ENCODE data around the gene KIF3B. TPM values are rescaled to one million over a fixed set of nuclear protein-coding genes. Genes with fewer than 3 reads are reported as not detected.

KIF3B gene
- total and polyA plus RNA-seq, 10 of the 15 experiments (the other 5 are each of a cell fraction or from before 2014, with no cell fraction given): 7.4 to 37.3 (median 25.9) TPM

- H3K4me3 ChIP-seq: no peak overlapping the region
- H3K4me2 ChIP-seq (ENCODE audit: control insufficient read depth, insufficient read depth): no peak overlapping the region
- H3K9me3 ChIP-seq (replicated peaks; ENCODE audit: control insufficient read depth, insufficient read depth, low read length): no peaks in the 10 kb centered on the region
- H3K4me1 ChIP-seq (ENCODE audit: control insufficient read depth, insufficient read depth, low read length): no peaks in the 10 kb centered on the region
- no peak overlapping the region for H3K9ac ChIP-seq (ENCODE audit: control insufficient read depth, insufficient read depth, low read length)
- FAIRE-seq: no peak
- ChIA-PET SMC1A (ENCODE audit: uncharacterized antibody, unreplicated experiment) (interaction anchor here (0.7 kb wide), 1 partner anchor 111 kb away, joined by 3 read pairs; no protein-coding TSS in a partner anchor), CTCF (interaction anchor here (0.8 to 1.3 kb wide), 2 partner anchors 29 to 205 kb away, joined by 3 to 4 read pairs; no protein-coding TSS in a partner anchor), POLR2A (interaction anchor here (0.7 kb wide), 1 partner anchor 32 kb away, joined by 3 read pairs; no protein-coding TSS in a partner anchor), RAD21 (ENCODE audit: unreplicated experiment) (interaction anchor here (1.6 kb wide), 1 partner anchor 29 kb away, joined by 3 read pairs; no protein-coding TSS in a partner anchor)
- no peaks in the 10 kb centered on the region for H4K20me1 ChIP-seq (ENCODE audit: control insufficient read depth, insufficient read depth)
- peaks cover 3% of the 10 kb centered on the region for H3K79me2 ChIP-seq (ENCODE audit: control insufficient read depth, insufficient read depth, low read length)
- peaks cover 10 to 27% of the 10 kb centered on the region in 2 experiments for H3K36me3 ChIP-seq (ENCODE audit: control insufficient read depth in 2 of 2, insufficient read depth in 2 of 2, low read length in 1 of 2)
- whole genome bisulfite sequencing (ENCODE audit: insufficient coverage, insufficient replicate concordance, low lambda C conversion rate, missing lambda C conversion rate): 92% methylated on average over 3 of the region's 3 CpGs
- H2AFZ ChIP-seq (ENCODE audit: control insufficient read depth, low read depth, low read length): no peak overlapping the region
- in situ Hi-C loops (cut with MboI): no loop called here
- intact Hi-C loops (cut with micrococcal nuclease; ENCODE audit: unreplicated experiment): no loop called here
- DNase-seq (ENCODE audit: low read depth, low spot score): no peak
- H3K27ac ChIP-seq (ENCODE audit: control insufficient read depth, insufficient read depth): no peak overlapping the region
- no TSS peak for BruUV-seq (replicated peaks)
- no peak for ATAC-seq
- TF ChIP-seq POLR2AphosphoS5 (IDR thresholded peaks at IDR 0.05; ENCODE audit: low read length): no peak
- no peak for TF ChIP-seq HSF1 (IDR thresholded peaks at IDR 0.05; ENCODE audit: low read depth, low read length)
- TF ChIP-seq TCF12 (IDR thresholded peaks at IDR 0.05; ENCODE audit: low read depth, low read length): no peak
- no peaks in the 10 kb centered on the region for H3K27me3 ChIP-seq (replicated peaks in 1 of 2; ENCODE audit: control insufficient read depth in 2 of 2, insufficient read depth in 2 of 2, low read length in 1 of 2)
These were observed 37.9 kb downstream of the KIF3B start for GRCh38 chr20:32315399-32315798.

GRCh38 chr20:32315891-32316290 lies 38.4 kb downstream of the KIF3B start:
- Histone ChIP-seq H3K9ac (ENCODE audit: control insufficient read depth, insufficient read depth, low read length) (no peak overlapping the region), H3K4me2 (ENCODE audit: control insufficient read depth, insufficient read depth) (no peak overlapping the region), H3K4me3 (no peak overlapping the region), H2AFZ (ENCODE audit: control insufficient read depth, low read depth, low read length) (no peak overlapping the region), H4K20me1 (ENCODE audit: control insufficient read depth, insufficient read depth) (no peaks in the 10 kb centered on the region), H3K27me3 (replicated peaks in 1 of 2; ENCODE audit: control insufficient read depth in 2 of 2, insufficient read depth in 2 of 2, low read length in 1 of 2) (no peaks in the 10 kb centered on the region), H3K27ac (ENCODE audit: control insufficient read depth, insufficient read depth) (no peak overlapping the region), H3K36me3 (ENCODE audit: control insufficient read depth in 2 of 2, insufficient read depth in 2 of 2, low read length in 1 of 2) (peaks cover 9 to 26% of the 10 kb centered on the region in 2 experiments), H3K9me3 (replicated peaks; ENCODE audit: control insufficient read depth, insufficient read depth, low read length) (no peaks in the 10 kb centered on the region), H3K4me1 (ENCODE audit: control insufficient read depth, insufficient read depth, low read length) (no peaks in the 10 kb centered on the region), H3K79me2 (ENCODE audit: control insufficient read depth, insufficient read depth, low read length) (peaks cover 3% of the 10 kb centered on the region)
- ChIA-PET RAD21 (ENCODE audit: unreplicated experiment) (interaction anchor here (1.6 kb wide), 1 partner anchor 30 kb away, joined by 3 read pairs; no protein-coding TSS in a partner anchor), POLR2A (interaction anchor here (0.6 to 0.8 kb wide), 4 partner anchors 32 to 199 kb away, joined by 3 to 13 read pairs (median 4); no protein-coding TSS in a partner anchor), CTCF (interaction anchor here (0.7 to 1.3 kb wide), 4 partner anchors 9 to 205 kb away, joined by 3 to 4 read pairs (median 3); no protein-coding TSS in a partner anchor), SMC1A (ENCODE audit: uncharacterized antibody, unreplicated experiment) (interaction anchor here (0.7 to 2.5 kb wide), 4 partner anchors 17 to 111 kb away, joined by 3 to 11 read pairs (median 3); no protein-coding TSS in a partner anchor)
- DNase-seq (ENCODE audit: low read depth, low spot score): no peak
- in situ Hi-C loops (cut with MboI) (no loop called here), intact Hi-C loops (cut with micrococcal nuclease; ENCODE audit: unreplicated experiment) (no loop called here)
- no TSS peak for BruUV-seq (replicated peaks)
- no peak for FAIRE-seq
- ATAC-seq: no peak
- 74% methylated on average over 2 of the region's 2 CpGs for WGBS (ENCODE audit: insufficient coverage, insufficient replicate concordance, low lambda C conversion rate, missing lambda C conversion rate)
- TF ChIP-seq USF2 (IDR thresholded peaks at IDR 0.05; ENCODE audit: borderline replicate concordance, low read depth, low read length) (no peak), HSF1 (IDR thresholded peaks at IDR 0.05; ENCODE audit: low read depth, low read length) (no peak), YY1 (IDR thresholded peaks at IDR 0.05; ENCODE audit: low read depth, low read length) (no peak), RFX5 (IDR thresholded peaks at IDR 0.05; ENCODE audit: low read depth, low read length) (no peak), ASH2L (IDR thresholded peaks at IDR 0.05; ENCODE audit: borderline replicate concordance, low read depth) (no peak), TCF3 (IDR thresholded peaks at IDR 0.05; ENCODE audit: borderline replicate concordance, insufficient read depth, low read depth, low read length) (no peak), POLR2AphosphoS5 (IDR thresholded peaks at IDR 0.05; ENCODE audit: low read length) (no peak), BCL11A (IDR thresholded peaks at IDR 0.05; ENCODE audit: low read depth, low read length) (no peak)
